Fibroblast of lung (primary cell): Measurements from ENCODE around the gene LHX5.

Source experiments
- EZH2 ChIP-seq: IDR thresholded peaks from 2 replicates; pipeline ENCODE4 v1.5.1; 2012; ENCODE audit warnings: low read length, control low read depth, mild to moderate bottlenecking; ENCODE audit errors: missing control alignments
- TF ChIP-seq, protein P1 (sequence below), 2 donors: IDR thresholded peaks in 1 of 2; conservative IDR thresholded peaks in 1 of 2; 1 replicate in 1 of 2; 2 replicates in 1 of 2; pipeline ENCODE4 v1.5.1; 2011 to 2012; ENCODE audit warnings: low read length in 2 of 2, control low read depth in 1 of 2, inconsistent platforms in 1 of 2, low read depth in 1 of 2, mild to moderate bottlenecking in 1 of 2

DNA sequence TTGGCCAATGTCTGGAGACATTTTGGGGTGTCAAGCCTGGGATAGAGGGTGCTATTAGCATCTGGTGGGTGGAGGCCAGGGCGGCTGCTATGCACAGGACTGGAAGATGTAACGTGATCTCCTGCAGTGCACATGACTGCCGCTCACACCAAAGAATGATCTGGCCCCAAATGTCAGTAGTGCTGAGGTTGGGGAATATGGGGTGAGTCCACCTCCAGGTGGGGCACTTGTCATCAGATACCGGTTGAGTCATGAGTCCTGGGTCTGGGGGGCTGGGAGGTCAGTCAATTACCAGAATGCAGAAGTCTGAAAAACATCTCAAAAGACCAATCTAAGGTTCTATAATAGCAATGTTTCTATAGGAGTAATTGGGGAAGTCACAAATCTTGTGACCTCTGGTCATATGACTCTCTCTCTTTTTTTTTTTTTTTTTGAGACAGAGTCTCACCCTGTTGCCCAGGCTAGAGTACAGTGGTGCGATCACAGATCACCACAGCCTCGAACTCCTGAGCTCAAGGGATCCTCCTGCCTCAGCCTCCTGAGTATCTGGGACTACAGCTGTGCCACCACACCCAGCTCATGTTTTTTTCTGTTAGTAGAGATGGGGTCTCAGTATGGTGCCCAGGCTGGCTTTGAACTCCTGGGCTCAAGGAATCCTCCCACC, 55.4 kb downstream of the LHX5 start:
- TF ChIP-seq, protein P1, sequence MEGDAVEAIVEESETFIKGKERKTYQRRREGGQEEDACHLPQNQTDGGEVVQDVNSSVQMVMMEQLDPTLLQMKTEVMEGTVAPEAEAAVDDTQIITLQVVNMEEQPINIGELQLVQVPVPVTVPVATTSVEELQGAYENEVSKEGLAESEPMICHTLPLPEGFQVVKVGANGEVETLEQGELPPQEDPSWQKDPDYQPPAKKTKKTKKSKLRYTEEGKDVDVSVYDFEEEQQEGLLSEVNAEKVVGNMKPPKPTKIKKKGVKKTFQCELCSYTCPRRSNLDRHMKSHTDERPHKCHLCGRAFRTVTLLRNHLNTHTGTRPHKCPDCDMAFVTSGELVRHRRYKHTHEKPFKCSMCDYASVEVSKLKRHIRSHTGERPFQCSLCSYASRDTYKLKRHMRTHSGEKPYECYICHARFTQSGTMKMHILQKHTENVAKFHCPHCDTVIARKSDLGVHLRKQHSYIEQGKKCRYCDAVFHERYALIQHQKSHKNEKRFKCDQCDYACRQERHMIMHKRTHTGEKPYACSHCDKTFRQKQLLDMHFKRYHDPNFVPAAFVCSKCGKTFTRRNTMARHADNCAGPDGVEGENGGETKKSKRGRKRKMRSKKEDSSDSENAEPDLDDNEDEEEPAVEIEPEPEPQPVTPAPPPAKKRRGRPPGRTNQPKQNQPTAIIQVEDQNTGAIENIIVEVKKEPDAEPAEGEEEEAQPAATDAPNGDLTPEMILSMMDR (conservative IDR thresholded peaks at IDR 0.05 in 1 of 2, IDR thresholded peaks at IDR 0.05 in 1 of 2; ENCODE audit: low read depth in 1 of 2, low read length in 2 of 2), result no peak
- TF ChIP-seq EZH2, result no peak
